CD4-positive, alpha-beta T cell (primary cell): Measurements from ENCODE around the gene ATP10A. TPM values are rescaled to one million over a fixed set of nuclear protein-coding genes. Genes with fewer than 3 reads are reported as not detected.
A peak's percentile ranks its signal among the peaks of the same experiment; 100 is the strongest.

Experiments used
- ATAC-seq: fragments of 200-7000 bp; cut with Tn5 transposase; one replicate; pipeline ENCODE4 v1.10.0; 2022; ENCODE audit warnings: mild to moderate bottlenecking; ENCODE audit not compliant: poor library complexity
- CTCF ChIA-PET: fragments of 350-600 bp; sonication (Branson Sonifier 250); formaldehyde crosslinking; loops from one replicate; lab custom pipeline; 2021; ENCODE audit warnings: antibody characterized with exemption, inconsistent platforms; lab: Charles Lee
- POLR2A ChIA-PET: fragments of 350-600 bp; sonication (Branson Sonifier 250); formaldehyde crosslinking; loops from one replicate; lab custom pipeline; 2021; ENCODE audit warnings: antibody characterized with exemption, inconsistent platforms; lab: Charles Lee
- DNase-seq, 14 experiments: peaks; one replicate each; pipeline ENCODE4 v3.0.0-alpha.2; 2013 to 2020; ENCODE audit warnings: mixed read lengths in 2 of 14
- H3K27ac ChIP-seq, 2 donors: one replicate each; pipeline versions ENCODE4 v1.5.1 to v1.7.0; 2013; ENCODE audit warnings: low read length in 2 of 2, low read depth in 1 of 2, mild to moderate bottlenecking in 1 of 2
- H3K27me3 ChIP-seq, 2 experiments: 1 replicate in 1 of 2; 2 replicates in 1 of 2; pipeline versions ENCODE4 v1.6.1 to v1.7.0; 2013; ENCODE audit warnings: low read length in 2 of 2, control low read depth in 1 of 2, mild to moderate bottlenecking in 1 of 2, moderate library complexity in 1 of 2; ENCODE audit not compliant: insufficient read depth in 2 of 2, control insufficient read depth in 1 of 2
- H3K36me3 ChIP-seq: one replicate; pipeline ENCODE4 v1.6.1; 2013; ENCODE audit warnings: low read length, control low read depth; ENCODE audit not compliant: insufficient read depth
- H3K4me1 ChIP-seq: one replicate; pipeline ENCODE4 v1.6.1; 2013; ENCODE audit warnings: low read length, control low read depth; ENCODE audit not compliant: insufficient read depth
- H3K4me3 ChIP-seq: one replicate; pipeline ENCODE4 v1.5.1; 2013; ENCODE audit warnings: mild to moderate bottlenecking, low read length, moderate library complexity
- H3K9me3 ChIP-seq, 2 experiments: 1 replicate in 1 of 2; 2 replicates in 1 of 2; pipeline versions ENCODE4 v1.6.1 to v1.7.0; 2013; ENCODE audit warnings: low read length in 2 of 2, mild to moderate bottlenecking in 2 of 2, control low read depth in 1 of 2, moderate library complexity in 1 of 2; ENCODE audit not compliant: control insufficient read depth in 1 of 2, insufficient read depth in 1 of 2
- H3K27ac Mint-ChIP-seq: one replicate; pipeline ENCODE4 v1.8.0; 2020; ENCODE audit warnings: mixed read lengths
- H3K27me3 Mint-ChIP-seq: one replicate; pipeline ENCODE4 v1.8.0; 2021; ENCODE audit warnings: mixed read lengths
- H3K36me3 Mint-ChIP-seq: one replicate; pipeline ENCODE4 v1.8.0; 2021; ENCODE audit warnings: low read depth, mixed read lengths
- H3K4me1 Mint-ChIP-seq: one replicate; pipeline ENCODE4 v1.8.0; 2021; ENCODE audit warnings: low read depth, mixed read lengths
- H3K4me3 Mint-ChIP-seq: one replicate; pipeline ENCODE4 v1.8.0; 2020; ENCODE audit warnings: mild to moderate bottlenecking, mixed read lengths
- H3K9me3 Mint-ChIP-seq: one replicate; pipeline ENCODE4 v1.8.0; 2020; ENCODE audit warnings: mixed read lengths
- intact Hi-C, 2 experiments: fragments of 100-400 bp; cut with DNase I in 1 of 2; cut with micrococcal nuclease in 1 of 2; formaldehyde crosslinking; loops; one replicate each; pipeline versions ENCODE4 v1.15.1 to v1.9.0; 2023 to 2025; cut with DNase I, micrococcal nuclease
- total RNA-seq, 174 experiments: library from RNA in 2 of 174; stranded (reverse) in 2 of 174; gene quantifications; one replicate each; pipeline ENCODE4 v1.2.3 and lab custom pipeline; 2021 to 2026
- TF ChIP-seq, protein P1 (sequence below): fragments of 200-600 bp; IDR thresholded peaks from one replicate; pipeline ENCODE4 v1.8.0; 2022; ENCODE audit warnings: antibody characterized with exemption, mild to moderate bottlenecking

Gene ATP10A
- total RNA-seq, 2 experiments from 2014 or later = 30.0 to 30.4 TPM

DNA sequence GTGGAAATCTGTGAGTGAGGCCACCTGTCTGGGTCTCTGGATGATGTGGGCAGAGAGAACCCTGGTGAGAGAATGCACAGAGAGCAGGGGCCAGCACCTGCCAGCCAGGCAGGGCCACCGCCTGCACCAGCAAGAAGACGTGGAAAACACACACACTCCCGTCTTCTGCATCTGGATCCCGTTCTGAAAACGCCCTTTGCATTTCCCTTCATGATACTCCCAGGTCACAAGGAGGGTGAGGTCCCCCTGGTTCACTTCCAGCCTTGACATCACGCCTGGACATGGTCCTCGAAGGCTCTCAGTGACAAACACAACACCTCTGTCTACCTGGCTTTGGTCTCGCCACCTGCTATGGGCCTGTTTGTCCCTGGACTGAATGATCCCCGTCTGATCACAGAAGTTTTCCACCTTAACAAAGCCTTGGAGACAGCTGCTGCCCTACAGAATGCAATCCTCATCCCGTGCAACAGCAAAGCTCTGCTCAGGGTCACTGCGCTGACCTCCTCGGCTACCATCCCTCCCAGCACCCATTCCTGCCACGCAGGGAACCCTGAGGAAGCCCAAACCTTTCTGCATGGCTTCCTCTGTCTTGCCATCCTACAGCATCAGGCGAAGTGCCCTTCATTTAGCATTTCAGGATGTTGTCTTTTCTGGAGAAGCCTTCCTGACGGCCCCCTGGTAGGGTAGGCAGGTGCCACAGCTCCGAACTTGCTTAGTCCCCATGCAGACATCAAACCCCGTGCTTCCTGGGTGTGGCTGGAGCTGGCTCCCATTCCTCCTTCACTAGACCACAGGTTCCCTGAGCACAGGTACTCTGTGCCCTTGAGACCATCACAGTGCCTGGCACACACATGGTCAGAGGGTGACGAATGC, 122.5 kb downstream of the ATP10A start:
- POLR2A ChIA-PET = interaction anchor here (1.0 kb wide), 1 partner anchor 122 kb away, joined by 3 read pairs; no protein-coding TSS in a partner anchor
- TF ChIP-seq, protein P1, sequence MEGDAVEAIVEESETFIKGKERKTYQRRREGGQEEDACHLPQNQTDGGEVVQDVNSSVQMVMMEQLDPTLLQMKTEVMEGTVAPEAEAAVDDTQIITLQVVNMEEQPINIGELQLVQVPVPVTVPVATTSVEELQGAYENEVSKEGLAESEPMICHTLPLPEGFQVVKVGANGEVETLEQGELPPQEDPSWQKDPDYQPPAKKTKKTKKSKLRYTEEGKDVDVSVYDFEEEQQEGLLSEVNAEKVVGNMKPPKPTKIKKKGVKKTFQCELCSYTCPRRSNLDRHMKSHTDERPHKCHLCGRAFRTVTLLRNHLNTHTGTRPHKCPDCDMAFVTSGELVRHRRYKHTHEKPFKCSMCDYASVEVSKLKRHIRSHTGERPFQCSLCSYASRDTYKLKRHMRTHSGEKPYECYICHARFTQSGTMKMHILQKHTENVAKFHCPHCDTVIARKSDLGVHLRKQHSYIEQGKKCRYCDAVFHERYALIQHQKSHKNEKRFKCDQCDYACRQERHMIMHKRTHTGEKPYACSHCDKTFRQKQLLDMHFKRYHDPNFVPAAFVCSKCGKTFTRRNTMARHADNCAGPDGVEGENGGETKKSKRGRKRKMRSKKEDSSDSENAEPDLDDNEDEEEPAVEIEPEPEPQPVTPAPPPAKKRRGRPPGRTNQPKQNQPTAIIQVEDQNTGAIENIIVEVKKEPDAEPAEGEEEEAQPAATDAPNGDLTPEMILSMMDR = no peak
- no peak overlapping the region for H3K27ac Mint-ChIP-seq

DNA sequence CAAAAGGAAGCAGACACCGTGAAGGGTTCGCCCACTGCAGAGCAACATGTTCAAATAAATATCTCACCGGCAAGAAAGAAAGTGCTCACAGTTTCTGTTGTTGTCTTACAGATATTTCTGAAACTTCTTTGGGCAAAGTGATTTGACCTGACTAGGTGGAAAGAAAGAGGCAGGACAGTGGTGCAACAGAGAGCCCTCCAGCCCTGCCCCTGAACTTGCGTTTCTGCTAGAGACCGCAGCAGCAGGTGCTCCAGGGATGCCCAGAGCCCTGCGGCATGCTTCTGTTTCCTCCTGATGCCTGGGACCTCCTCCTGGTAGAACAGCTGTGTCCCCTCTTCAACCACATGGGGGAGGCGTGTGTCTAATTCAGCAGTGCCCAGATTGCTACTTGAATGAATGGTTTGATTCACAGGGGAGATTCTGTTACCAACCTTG, 123.4 kb downstream of the ATP10A start:
- Mint-ChIP-seq H3K27ac (no peak overlapping the region), H3K9me3 (no peaks in the 10 kb centered on the region), H3K4me3 (no peak overlapping the region), H3K4me1 (peaks cover 44% of the 10 kb centered on the region), H3K36me3 (peaks cover 18% of the 10 kb centered on the region), H3K27me3 (no peaks in the 10 kb centered on the region)
- Histone ChIP-seq H3K9me3 (no peaks in the 10 kb centered on the region), H3K27me3 (no peaks in the 10 kb centered on the region), H3K27ac (no peak overlapping the region), H3K36me3 (peaks cover 7% of the 10 kb centered on the region), H3K4me3 (no peak overlapping the region), H3K4me1 (peaks cover 16% of the 10 kb centered on the region)
- ATAC-seq = peak; percentile 88
- ChIA-PET POLR2A (interaction anchor here (1.0 kb wide), 1 partner anchor 122 kb away, joined by 3 read pairs; no protein-coding TSS in a partner anchor), CTCF (interaction anchor here (1.6 kb wide), 1 partner anchor 194 kb away, joined by 6 read pairs; no protein-coding TSS in a partner anchor)
- DNase-seq = peak in 13 of 14 experiments; percentile 13 to 67 (median 39)
- intact Hi-C loops = loop anchor here (1.0 to 5.0 kb wide), 3 partner anchors 58 to 195 kb away; no protein-coding TSS in a partner anchor
- TF ChIP-seq, protein P1 = peak; percentile 51

More for the DNA sequence above, 122.5 kb downstream of the ATP10A start:
- Histone ChIP-seq H3K4me3 (no peak overlapping the region), H3K27ac (no peak overlapping the region), H3K27me3 (no peaks in the 10 kb centered on the region), H3K9me3 (no peaks in the 10 kb centered on the region), H3K36me3 (peaks cover 2% of the 10 kb centered on the region), H3K4me1 (peaks cover 16% of the 10 kb centered on the region)
- DNase-seq = no peak
- CTCF ChIA-PET = interaction anchor here (1.6 kb wide), 1 partner anchor 193 kb away, joined by 6 read pairs; no protein-coding TSS in a partner anchor
- H3K4me1 Mint-ChIP-seq = peaks cover 50% of the 10 kb centered on the region
- no peaks in the 10 kb centered on the region for H3K9me3 Mint-ChIP-seq
- no peak for ATAC-seq
- H3K36me3 Mint-ChIP-seq = peaks cover 15% of the 10 kb centered on the region
- H3K27me3 Mint-ChIP-seq = no peaks in the 10 kb centered on the region
- intact Hi-C loops = loop anchor here (1.0 to 5.0 kb wide), 2 partner anchors 57 to 194 kb away; no protein-coding TSS in a partner anchor
- no peak overlapping the region for H3K4me3 Mint-ChIP-seq

DNA sequence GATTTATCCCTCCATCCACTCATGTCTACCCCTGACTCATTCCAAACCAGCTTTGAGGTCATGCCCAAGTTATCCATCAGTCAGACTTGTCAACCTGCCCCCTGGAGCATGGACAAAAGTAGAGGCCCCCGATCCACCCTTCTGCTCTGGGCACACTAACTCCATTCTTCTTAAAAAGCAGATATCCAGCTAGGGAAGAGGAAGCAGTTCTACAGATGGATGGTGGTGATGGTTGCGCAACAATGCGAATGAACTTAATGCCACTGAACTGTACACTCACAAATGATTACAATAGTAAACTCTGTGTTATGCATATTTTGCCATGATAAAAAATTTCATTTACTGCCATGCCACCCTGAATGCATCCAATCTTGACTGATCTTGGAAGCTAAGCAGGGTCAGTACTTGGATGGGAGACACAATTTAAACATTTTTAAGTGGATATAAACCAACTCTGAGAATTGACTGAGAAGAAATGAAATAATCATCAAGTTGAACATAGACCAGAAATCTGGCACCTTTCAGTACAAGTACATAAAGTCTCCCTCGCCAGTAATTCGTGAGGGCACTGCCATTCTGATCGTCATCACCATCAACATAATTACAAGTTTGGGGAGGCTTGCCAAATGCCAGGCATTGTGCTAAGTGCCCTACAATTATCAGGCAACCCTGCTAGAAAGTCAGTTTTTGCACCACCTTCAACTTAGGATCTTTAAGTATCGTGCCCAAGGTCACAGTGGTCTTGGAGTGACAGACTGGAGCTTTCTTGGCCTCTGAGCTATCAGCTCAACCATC, 124.8 kb downstream of the ATP10A start:
- Mint-ChIP-seq H3K27ac (no peak overlapping the region), H3K36me3 (peaks cover 23% of the 10 kb centered on the region), H3K4me3 (no peak overlapping the region), H3K4me1 (peaks cover 33% of the 10 kb centered on the region), H3K9me3 (no peaks in the 10 kb centered on the region), H3K27me3 (no peaks in the 10 kb centered on the region)
- H3K4me3 ChIP-seq = no peak overlapping the region
- intact Hi-C loops = no loop called here
- H3K4me1 ChIP-seq = peaks cover 16% of the 10 kb centered on the region
- ChIA-PET CTCF (no interaction called here), POLR2A (no interaction called here)
- no peaks in the 10 kb centered on the region for H3K9me3 ChIP-seq
- no peaks in the 10 kb centered on the region for H3K27me3 ChIP-seq
- ATAC-seq (no peak), DNase-seq (peak in 1 of 14 experiments; percentile 20)
- peaks cover 15% of the 10 kb centered on the region for H3K36me3 ChIP-seq
- TF ChIP-seq, protein P1 = no peak
- no peak overlapping the region for H3K27ac ChIP-seq
